SHP77 treated with DMSO at 0.1 percent for 48 hours (cell line): ENCODE results near the gene RPAP3.
"Not testable (repeated sequence)": the region's sequence is repeated elsewhere in the genome, so short reads cannot be mapped to it uniquely, and the experiment has no call there.

Source experiments
- DNase-seq: peaks from one replicate; lab custom pipeline; 2025; lab: John Stamatoyannopoulos, UW

Gene RPAP3

GRCh38 chr12:47679785-47680184 is 26.0 kb downstream of the RPAP3 start:
- DNase-seq: no peak

DNA sequence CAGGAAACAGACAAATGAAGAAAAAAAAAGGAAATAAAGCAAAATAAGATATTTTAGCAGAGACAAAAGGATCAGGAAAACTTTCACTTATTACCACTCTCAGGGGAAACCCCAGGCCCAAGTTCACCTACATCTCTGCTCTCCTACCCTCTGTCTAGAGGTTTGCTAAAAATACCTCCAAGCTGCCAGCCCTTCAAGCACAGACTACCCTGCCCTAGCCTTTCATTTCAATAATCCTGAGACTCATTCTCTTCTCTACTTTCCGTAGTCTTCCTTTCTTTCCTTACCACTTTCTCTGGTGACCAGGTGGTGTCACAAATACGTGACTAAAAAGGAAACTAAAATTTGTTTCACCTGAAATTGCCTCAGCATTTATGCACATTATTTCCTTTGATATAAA is 33.8 kb downstream of the RPAP3 start:
- no peak for DNase-seq

DNA sequence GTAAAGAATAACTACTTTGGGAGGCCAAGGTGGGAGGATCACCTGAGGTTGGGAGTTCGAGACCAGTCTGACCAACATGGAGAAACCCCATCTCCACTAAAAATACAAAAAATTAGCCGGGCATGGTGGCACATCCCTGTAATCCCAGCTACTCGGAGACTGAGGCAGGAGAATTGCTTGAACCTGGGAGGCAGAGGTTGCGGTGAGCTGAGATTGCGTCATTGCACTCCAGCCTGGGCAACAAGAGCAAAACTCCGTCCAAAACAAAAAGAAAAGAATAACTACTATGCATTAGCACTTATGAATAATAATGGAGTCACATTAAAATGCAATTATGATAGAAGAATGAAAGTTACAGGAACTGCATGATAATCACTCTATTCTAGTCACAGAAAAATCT is 37.9 kb downstream of the RPAP3 start:
- not testable (repeated sequence) for DNase-seq

- DNase-seq: peak; percentile 75
These were observed 53.2 kb downstream of the RPAP3 start for GRCh38 chr12:47652521-47653234.

GRCh38 chr12:47651368-47652254 is 54.2 kb downstream of the RPAP3 start:
- DNase-seq: peak; percentile 76

- no peak for DNase-seq
These were observed 55.4 kb downstream of the RPAP3 start for GRCh38 chr12:47650469-47650868.

GRCh38 chr12:47649381-47649780 is 56.4 kb downstream of the RPAP3 start:
- DNase-seq: no peak

- DNase-seq: no peak
These were observed 57.7 kb downstream of the RPAP3 start for GRCh38 chr12:47648056-47648579.

DNA sequence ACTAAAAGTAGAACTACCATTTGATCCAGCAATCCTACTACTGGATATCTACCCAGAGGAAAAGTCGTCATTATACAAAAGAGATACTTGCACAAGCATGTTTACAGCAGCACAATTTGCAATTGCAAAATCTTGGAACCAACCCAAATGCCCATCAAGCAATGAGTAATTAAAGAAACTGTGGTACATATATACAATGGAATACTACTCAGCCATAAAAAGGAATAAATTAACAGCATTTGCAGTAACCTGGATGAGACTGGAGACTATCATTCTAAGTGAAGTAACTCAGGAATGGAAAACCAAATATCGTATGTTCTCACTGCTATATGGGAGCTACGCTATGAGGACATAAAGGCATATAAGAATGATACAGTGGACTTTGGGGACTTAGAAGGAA is 63.5 kb downstream of the RPAP3 start:
- not testable (repeated sequence) for DNase-seq

DNA sequence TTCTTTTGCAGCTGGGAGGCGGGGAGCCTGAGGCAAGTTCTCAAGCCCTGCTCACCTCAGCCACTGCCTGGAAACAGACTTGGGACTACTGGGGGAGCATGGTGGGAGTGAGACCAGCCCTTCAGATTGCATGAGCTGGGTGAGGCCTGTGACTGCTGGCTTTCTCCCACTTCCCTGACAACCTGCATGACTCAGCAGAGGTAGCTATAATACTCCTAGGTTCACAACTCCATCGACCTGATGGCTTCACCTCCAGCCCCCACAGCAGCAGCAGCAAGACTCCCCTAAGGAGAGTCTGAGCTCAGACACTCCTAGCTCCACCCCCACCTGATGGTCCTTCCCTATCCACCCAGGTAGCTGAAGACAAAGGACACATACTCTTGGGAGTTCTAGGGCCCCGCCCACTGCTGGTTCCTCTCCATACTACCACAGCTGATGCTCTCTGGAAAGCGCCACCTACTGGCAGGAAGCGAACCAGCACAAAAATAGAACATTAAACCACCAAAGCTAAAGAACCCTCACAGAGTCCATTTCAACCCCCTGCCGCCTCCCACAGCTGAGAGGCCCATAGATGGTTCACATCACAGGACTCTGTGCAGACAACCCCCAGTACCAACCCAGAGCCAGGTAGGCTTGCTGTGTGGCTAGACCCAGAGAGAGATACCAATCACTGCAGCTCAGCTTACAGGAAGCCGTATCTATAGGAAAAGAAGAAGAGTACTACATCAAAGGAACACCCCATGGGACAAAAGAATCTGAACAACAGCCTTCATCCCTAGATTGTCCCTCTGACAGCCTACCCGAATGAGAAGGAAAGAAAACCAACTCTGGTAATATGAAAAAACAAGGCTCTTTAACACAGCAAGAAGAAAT is 68.7 kb downstream of the RPAP3 start:
- DNase-seq: peak; percentile 26

- DNase-seq: not testable (repeated sequence)
These were observed 70.1 kb downstream of the RPAP3 start for GRCh38 chr12:47635770-47636169.

GRCh38 chr12:47634127-47634526 is 71.7 kb downstream of the RPAP3 start:
- no peak for DNase-seq

GRCh38 chr12:47621960-47622359 is 83.9 kb downstream of the RPAP3 start:
- DNase-seq: no peak

DNA sequence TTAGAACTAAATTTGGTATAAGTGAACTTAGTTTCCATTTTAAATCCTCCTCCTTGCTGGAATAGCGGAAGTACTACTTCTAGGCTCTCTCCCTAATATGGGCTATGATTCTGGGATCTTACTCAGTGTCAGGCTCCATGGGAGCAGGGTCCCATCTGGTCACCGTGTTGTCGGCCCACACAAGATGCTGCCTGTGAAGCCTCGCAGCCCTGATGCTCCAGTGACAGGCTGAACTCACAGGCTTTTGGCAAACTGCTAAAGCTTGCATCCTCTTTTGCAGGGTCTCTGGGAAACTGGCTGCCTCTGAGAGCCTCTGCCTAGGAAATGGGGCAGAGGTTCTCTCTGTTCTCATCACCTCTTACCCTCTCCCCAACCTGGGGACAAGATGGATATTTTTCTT is 88.4 kb downstream of the RPAP3 start:
- no peak for DNase-seq

DNA sequence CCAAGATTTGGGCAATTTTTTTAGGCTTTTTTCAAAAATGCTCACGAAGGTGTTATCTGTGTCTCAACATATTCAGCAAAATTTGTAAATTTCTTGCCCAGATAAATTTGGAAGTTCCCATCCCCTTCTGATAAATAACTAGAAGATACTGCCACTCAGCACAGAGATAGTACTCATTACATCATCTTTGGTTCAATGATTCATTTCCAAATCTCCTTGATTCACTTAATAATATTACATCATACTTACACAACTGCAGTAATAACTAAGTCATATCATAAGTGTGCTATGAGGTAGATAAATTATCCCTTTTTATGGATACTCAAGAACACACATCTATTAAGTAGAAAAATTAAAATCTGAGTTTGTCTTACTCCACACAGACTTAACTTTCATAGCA is 89.4 kb downstream of the RPAP3 start:
- DNase-seq: no peak

- DNase-seq: no peak
These were observed 90.1 kb downstream of the RPAP3 start for GRCh38 chr12:47615711-47616110.

- DNase-seq: no peak
These were observed 91.3 kb downstream of the RPAP3 start for GRCh38 chr12:47614521-47614920.

GRCh38 chr12:47612953-47613352 is 92.9 kb downstream of the RPAP3 start:
- DNase-seq: no peak

DNA sequence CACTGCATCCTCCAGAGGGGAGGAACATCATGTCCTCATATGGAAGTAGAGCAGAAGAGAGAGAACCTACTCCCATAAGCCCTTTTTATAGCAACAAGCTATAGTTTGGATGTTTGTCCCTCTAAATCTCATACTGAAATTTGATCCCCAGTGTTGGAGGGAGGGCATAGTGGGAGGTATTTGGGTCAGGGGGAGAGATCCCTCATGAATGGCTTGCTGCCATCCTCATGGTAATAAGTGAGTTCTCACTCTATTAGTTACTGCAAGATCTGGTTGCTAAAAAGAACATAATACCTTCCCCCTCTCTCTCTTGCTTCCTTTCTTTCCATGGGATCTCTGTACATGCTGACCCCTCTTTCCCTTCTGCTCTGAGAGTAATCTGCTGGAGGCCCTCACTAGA is 93.9 kb downstream of the RPAP3 start:
- DNase-seq: no peak
